Globus pallidus (tissue), 1 donor: Measurements from ENCODE around the gene DNAJB2.
"Not testable (repeated sequence)": the region's sequence is repeated elsewhere in the genome, so short reads cannot be mapped to it uniquely, and the experiment has no call there.

Experiments used
- DNase-seq: peaks from one replicate; pipeline ENCODE4 v3.0.0-alpha.2; 2015; ENCODE audit warnings: low spot score

DNAJB2 gene

GRCh38 chr2:219285373-219285735 is 6.2 kb downstream of the DNAJB2 start:
- no peak for DNase-seq

GRCh38 chr2:219285894-219286425 is 6.8 kb downstream of the DNAJB2 start:
- DNase-seq: peak; percentile 78

- DNase-seq: peak; percentile 78
These were observed 7.4 kb downstream of the DNAJB2 start for GRCh38 chr2:219286436-219287115.

- DNase-seq: not testable (repeated sequence)
These were observed 7.9 kb downstream of the DNAJB2 start for GRCh38 chr2:219287116-219287440.

GRCh38 chr2:219287580-219288265 is 8.6 kb downstream of the DNAJB2 start:
- DNase-seq: no peak

- DNase-seq: no peak
These were observed 10.0 kb downstream of the DNAJB2 start for GRCh38 chr2:219289195-219289536.

GRCh38 chr2:219289537-219290361 is 10.6 kb downstream of the DNAJB2 start:
- peak; percentile 94 for DNase-seq

- no peak for DNase-seq
These were observed 11.4 kb downstream of the DNAJB2 start for GRCh38 chr2:219290381-219291171.

GRCh38 chr2:219291394-219291793 is 12.2 kb downstream of the DNAJB2 start:
- no peak for DNase-seq

- no peak for DNase-seq
These were observed 12.8 kb downstream of the DNAJB2 start for GRCh38 chr2:219291910-219292490.

GRCh38 chr2:219292616-219293015 is 13.4 kb downstream of the DNAJB2 start:
- DNase-seq: no peak

- no peak for DNase-seq
These were observed 14.6 kb downstream of the DNAJB2 start for GRCh38 chr2:219293736-219294231.

GRCh38 chr2:219294356-219295351 is 15.5 kb downstream of the DNAJB2 start:
- DNase-seq: peak; percentile 83

GRCh38 chr2:219296142-219296541 is 17.0 kb downstream of the DNAJB2 start:
- DNase-seq: no peak

GRCh38 chr2:219296631-219297391 is 17.6 kb downstream of the DNAJB2 start:
- DNase-seq: no peak

GRCh38 chr2:219297766-219298456 is 18.7 kb downstream of the DNAJB2 start:
- no peak for DNase-seq

GRCh38 chr2:219298759-219299371 is 19.7 kb downstream of the DNAJB2 start:
- DNase-seq: peak; percentile 82

- DNase-seq: no peak
These were observed 20.2 kb downstream of the DNAJB2 start for GRCh38 chr2:219299372-219299760.
